GDM1 (cell line): Measurements from ENCODE around the gene RAPH1.
"Not testable (repeated sequence)": the region's sequence is repeated elsewhere in the genome, so short reads cannot be mapped to it uniquely, and the experiment has no call there.

Experiments used
- DNase-seq: peaks from one replicate; lab custom pipeline; 2025; lab: John Stamatoyannopoulos, UW

The RAPH1 gene

GRCh38 chr2:203548887-203549286, 13.8 kb upstream of the RAPH1 start:
- no peak for DNase-seq

DNA sequence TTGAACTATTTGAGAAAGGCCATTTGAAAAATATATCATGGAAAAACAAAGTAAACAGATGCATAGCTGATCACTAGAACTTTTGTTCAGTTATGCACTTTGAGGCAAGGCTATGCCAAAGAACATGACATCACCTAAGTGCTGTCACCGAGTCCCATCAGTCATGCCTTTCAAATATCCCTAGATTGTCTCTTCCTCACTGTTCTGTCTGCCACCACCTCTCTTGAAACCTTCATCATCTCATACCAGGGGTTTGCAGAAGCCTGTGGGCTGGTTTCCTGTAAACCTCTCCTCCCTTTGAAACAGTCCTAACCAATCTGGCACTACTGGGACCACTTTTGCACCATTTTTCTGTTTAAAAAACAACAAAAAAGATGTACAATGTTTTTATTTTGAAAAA, 12.3 kb upstream of the RAPH1 start:
- no peak for DNase-seq

DNA sequence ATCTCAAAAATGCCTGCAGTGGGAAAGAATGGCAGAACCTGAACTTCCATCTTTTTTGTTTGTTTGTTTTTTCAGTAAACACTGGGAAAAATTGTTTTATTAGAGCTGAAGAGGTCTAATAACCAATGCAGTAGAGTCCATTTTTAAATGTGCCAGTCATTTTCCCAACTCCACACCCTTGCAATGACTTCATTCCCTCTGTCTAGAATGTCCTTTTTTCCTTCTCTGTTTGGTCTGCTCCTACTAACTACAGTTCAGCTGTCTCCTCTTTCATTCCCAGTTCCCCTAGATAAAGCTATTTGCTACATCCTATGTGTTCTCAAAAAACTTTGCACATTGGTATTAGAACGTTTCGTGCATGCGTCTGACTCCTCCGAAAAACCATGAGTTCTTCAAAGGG, 9.3 kb upstream of the RAPH1 start:
- no peak for DNase-seq

DNA sequence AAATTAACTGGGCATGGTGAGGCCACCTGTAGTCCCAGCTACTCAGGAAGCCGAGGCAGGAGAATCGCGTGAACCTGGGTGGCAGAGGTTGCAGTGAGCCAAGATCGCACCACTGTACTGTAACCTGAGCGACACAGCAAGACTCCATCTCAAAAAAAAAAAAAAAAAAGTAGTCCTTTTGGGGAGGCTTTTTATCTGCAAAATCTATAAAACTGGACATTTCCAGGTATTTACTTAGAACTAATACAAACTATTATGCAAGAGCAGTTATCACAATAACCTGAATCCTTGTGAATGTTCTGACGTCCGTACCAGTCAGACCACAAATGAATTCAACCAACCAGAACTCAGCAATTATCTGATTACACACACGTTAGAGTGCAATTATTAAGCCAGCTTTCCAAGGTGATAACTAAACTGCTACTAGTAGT, 8.8 kb upstream of the RAPH1 start:
- no peak for DNase-seq

DNA sequence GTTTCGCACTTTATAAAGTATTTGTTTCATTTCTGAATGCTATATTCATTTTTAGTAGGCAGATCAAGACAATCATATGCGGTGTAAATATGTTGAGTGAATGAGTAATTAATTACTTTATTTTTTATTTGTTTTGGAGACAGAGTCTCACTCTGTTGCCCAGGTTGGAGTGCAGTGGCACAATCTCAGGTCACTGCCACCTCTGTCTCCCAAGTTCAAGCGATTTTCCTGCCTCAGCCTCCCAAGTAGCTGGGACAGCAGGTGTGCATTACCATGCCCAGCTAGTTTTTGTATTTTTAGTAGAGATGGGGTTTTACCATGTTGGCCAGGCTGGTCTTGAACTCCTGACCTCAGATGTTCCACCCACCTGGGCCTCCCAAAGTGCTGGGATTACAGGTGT, 5.5 kb upstream of the RAPH1 start:
- not testable (repeated sequence) for DNase-seq

DNA sequence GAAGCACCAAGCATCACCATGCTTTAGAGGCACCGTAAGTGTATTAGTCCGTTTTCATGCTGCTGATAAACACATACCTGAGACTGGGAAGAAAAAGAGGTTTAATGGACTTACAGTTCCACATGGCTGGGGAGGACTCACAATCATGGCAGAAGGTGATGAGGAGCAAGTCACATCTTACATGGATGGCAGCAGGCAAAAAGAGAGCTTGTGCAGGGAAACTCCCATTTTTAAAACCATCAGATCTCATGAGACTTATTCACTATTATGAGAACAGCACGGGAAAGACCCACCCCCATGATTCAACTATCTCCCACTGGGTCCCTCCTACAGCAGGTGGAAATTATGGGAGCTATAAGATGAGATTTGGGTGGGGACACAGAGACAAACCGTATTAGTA, 3.1 kb upstream of the RAPH1 start:
- DNase-seq: not testable (repeated sequence)

DNA sequence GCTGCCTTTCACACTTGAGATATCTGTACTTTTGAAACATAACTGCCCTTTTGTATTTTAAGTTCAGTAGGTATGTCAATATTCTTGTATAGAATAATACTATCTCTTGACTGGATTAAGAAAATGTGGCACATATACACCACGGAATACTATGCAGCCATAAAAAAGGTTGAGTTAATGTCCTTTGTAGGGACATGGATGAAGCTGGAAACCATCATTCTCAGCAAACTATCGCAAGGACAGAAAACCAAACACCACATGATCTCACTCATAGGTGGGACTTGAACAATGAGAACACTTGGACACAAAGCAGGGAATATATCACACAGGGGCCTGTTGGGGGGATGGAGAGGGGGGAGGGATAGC, 1.5 kb upstream of the RAPH1 start:
- DNase-seq: not testable (repeated sequence)

- DNase-seq: no peak
Measured at GRCh38 chr2:203535784-203536585, 884 bp upstream of the RAPH1 start.

DNA sequence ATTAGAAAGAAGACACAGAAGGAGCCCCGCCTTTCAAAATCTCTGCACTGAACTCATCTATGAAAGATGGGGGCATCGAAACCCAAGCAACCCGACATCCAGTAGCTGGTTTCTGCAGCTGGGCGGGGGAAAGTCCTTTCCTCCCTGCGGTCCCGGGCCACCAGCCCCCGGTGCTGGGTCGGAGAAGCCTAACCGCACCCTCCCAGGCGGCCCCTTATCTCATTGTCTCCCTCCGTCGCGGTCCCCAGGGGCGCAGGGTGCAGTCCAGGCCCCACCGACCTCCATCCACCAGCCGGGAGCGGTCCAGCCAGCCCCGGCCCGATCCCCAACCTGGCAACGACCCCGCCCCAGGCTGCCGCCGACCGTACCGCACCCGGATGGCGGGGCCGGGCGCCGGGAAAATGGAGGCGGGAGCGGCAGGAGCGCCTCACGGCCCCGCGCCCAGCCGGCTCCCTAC, 452 bp downstream of the RAPH1 start:
- DNase-seq: no peak

DNA sequence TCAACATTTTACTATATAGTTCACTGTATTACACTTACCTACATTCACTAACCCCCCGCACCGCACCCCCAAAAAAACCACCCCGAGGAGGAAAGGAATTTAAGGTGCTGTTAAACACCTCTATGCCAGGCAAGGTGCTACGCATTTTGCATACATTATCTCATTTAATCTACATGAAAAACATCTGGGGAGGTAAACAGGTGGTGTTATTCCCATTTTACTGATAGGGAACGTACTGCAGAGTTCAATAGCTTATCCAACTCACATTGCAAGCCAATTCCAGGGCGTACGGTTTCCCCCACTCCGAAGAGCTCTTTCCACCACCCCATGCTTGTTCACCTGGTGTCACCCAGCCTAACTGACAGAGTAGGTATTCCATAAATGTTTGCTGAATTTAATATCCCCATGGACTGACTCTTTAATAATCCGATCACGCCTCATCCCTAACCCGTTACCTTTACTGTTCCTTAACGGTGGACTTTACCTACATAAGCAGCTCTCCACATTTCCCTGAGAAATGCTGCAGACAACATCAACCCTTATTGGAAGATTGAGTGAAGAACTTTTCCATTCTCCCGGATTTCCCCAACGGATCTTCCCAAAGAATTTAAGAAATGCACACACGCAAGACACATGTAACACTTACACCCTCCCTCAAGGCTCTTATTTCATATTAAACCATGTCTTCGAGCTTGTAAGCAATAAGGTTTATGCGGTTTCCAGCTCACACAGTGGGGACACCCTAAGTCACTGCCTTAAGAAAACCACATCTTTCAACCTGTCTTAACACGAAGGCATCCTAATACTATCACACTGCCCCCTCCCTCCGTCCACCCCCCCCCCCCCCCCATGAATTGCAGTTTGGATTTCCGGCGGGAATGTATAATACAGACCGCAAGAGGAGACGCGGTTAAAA, 1.2 kb downstream of the RAPH1 start:
- DNase-seq: no peak

- no peak for DNase-seq
Measured at GRCh38 chr2:203532957-203533658, 2.0 kb downstream of the RAPH1 start.

DNA sequence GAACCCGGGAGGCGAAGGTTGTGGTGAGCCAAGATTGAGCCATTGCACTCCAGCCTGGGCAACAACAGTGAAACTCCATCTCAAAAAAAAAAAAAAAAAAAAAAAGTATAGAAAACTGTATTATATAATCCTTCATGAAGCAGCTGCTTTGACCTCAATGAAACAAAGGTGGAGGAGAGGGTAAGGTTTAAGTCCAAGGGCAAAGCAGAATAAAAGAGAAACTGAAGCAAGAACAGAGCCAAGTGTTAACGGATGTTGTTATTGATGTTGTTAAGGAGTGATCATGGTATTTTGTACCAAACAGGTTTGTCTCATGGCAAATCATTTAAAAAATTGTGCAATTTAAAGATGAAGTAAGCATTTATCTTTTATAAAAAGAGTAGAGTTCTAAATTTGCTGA, 7.4 kb downstream of the RAPH1 start:
- no peak for DNase-seq

GRCh38 chr2:203513268-203513667, 21.8 kb downstream of the RAPH1 start:
- DNase-seq: not testable (repeated sequence)

- no peak for DNase-seq
Measured at GRCh38 chr2:203510941-203511305, 24.2 kb downstream of the RAPH1 start.

DNA sequence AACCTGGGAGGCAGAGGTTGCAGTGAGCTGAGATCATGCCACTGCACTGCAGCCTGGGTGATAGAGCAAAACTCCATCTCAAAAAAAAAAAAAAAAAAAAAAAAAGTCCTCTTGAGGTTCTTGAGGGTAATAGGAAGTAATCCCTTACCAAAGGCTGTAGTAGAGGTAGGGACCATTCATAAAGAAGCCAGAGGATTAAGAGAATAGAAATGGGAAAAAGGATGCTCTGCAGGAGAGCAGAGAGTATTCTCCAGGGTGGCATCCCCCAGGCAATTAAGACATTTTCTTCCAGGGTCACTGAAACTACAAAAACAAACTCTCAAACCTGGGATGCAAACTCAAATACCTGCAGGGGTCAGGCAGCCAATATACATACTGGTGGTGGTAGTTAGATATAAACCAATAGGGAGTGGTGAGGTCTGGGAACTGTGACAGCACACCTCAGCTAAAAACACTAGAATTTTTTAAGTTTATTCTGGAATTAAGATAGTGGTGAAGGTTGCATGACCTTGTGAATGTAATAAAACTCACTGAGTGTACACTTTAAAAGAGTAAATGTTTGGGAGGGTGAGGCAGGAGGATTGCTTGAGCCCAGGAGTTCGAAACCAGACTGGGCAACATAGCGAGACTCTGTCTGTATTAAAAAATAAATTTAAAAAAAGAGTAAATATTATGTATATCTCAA, 24.7 kb downstream of the RAPH1 start:
- DNase-seq: no peak

- DNase-seq: not testable (repeated sequence)
Measured at GRCh38 chr2:203503460-203503859, 31.6 kb downstream of the RAPH1 start.

GRCh38 chr2:203501873-203502272, 33.2 kb downstream of the RAPH1 start:
- DNase-seq: no peak

- no peak for DNase-seq
Measured at GRCh38 chr2:203500951-203501350, 34.1 kb downstream of the RAPH1 start.

DNA sequence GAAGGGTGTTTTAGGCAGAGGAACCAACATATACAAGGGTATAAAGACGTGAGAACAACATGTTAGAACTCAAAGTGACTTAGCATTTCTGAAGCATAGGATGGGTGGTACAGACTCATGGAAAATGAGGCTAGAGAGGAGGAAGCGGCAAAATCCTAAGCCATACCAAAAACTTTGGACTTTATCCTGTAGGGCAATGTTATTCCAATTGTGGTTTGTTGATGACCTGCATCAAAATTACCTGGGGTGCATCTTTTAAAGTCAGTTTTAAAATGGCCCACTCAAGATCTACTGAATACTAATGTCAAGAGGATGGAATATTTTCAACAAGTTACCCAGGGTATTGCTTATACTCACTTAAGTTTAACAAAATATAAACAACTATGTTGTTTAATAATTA, 34.8 kb downstream of the RAPH1 start:
- no peak for DNase-seq

GRCh38 chr2:203498161-203498560, 36.9 kb downstream of the RAPH1 start:
- DNase-seq: no peak

DNA sequence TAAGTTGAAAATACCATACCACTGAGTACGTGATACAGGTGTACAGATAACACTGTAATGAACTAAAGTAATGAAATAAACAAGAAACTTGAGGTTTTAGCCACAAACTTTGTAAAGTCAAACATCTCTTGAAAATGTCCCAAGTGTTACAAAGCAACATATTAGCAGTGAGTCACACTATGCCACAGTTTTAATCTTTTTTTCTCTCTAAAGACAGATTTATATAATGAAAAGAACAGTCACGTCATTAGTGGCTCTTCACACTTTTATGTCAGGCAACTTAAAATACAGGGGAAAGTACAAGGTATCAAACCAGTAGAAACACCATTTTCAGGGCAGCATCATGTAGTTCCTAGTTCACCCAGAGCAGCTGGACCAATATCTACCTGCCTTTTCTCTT, 42.1 kb downstream of the RAPH1 start:
- DNase-seq: no peak

DNA sequence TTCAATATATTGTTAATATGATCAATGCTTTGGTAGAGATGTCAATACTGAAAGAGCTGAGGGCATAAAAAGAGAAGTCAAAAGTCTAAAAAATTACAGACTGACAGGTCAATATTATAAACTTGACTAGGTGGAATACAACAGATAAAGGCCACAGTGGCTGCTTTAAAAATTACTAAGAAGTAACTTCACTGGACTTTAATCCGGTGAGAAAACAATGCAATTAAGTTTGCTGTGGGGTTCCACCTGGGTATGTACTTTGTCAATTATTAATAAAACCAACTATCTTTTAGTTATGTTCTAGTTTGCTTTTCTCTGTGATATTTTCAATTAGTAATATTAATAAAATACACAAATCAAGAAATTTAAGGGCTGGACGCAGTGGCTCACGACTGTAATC, 44.7 kb downstream of the RAPH1 start:
- DNase-seq: no peak
